GM12878 (cell line): Measurements from ENCODE around the gene SLC43A3. TPM values are rescaled to one million over a fixed set of nuclear protein-coding genes. Genes with fewer than 3 reads are reported as not detected.

Experiments used
- ATAC-seq: fragments of 200-7000 bp; cut with Tn5 transposase; 3 replicates; pipeline ENCODE4 v1.9.1; 2020; ENCODE audit warnings: mild to moderate bottlenecking, moderate library complexity
- BruUV-seq: library from RNA; stranded (reverse); fragments of 400-500 nt; replicated peaks from 2 replicates; lab custom pipeline; 2021; lab: Mats Ljungman, UMichigan
- CTCF ChIA-PET: fragments of 300-600 bp; sonication (Branson Sonifier 250); formaldehyde crosslinking; extraction: SDS; loops from one replicate; lab custom pipeline; 2021; ENCODE audit warnings: inconsistent platforms; lab: Yijun Ruan, JAX
- POLR2A ChIA-PET: fragments of 350-600 bp; formaldehyde crosslinking; extraction: SDS; loops from one replicate; lab custom pipeline; 2021; ENCODE audit warnings: inconsistent platforms; lab: Charles Lee
- RAD21 ChIA-PET: fragments of 300-600 bp; sonication (Branson Sonifier 250); formaldehyde crosslinking; loops from one replicate; lab custom pipeline; 2023; ENCODE audit warnings: antibody characterized with exemption; ENCODE audit not compliant: unreplicated experiment; lab: Charles Lee
- SMC1A ChIA-PET: fragments of 300-600 bp; sonication (Branson Sonifier 250); formaldehyde crosslinking; loops from one replicate; lab custom pipeline; 2023; ENCODE audit not compliant: unreplicated experiment, uncharacterized antibody; lab: Charles Lee
- DNase-seq: peaks from one replicate; pipeline ENCODE4 v3.0.0-alpha.2; 2011; ENCODE audit warnings: low read depth, low spot score
- FAIRE-seq: peaks from 3 replicates; lab custom pipeline; 2011; peaks lifted over from hg19 to GRCh38; lab: Jason Lieb, UNC
- H2AFZ ChIP-seq: 2 replicates; pipeline ENCODE4 v1.6.0; 2011; ENCODE audit warnings: low read depth, low read length, control low read depth; ENCODE audit not compliant: control insufficient read depth
- H3K27ac ChIP-seq: 2 replicates; pipeline ENCODE4 v1.5.1; 2011; ENCODE audit warnings: control low read depth; ENCODE audit not compliant: control insufficient read depth, insufficient read depth
- H3K27me3 ChIP-seq, 2 experiments: replicated peaks in 1 of 2; 2 replicates each; pipeline versions ENCODE4 v1.6.0 to v1.6.1; 2011; ENCODE audit warnings: low read length in 1 of 2; ENCODE audit not compliant: control insufficient read depth in 2 of 2, insufficient read depth in 2 of 2
- H3K36me3 ChIP-seq, 2 experiments: 2 replicates each; pipeline ENCODE4 v1.5.1; 2011; ENCODE audit warnings: low read length in 1 of 2; ENCODE audit not compliant: control insufficient read depth in 2 of 2, insufficient read depth in 2 of 2
- H3K4me1 ChIP-seq: 2 replicates; pipeline ENCODE4 v1.6.1; 2011; ENCODE audit warnings: mild to moderate bottlenecking, low read length, moderate library complexity, mixed read lengths; ENCODE audit not compliant: control insufficient read depth, insufficient read depth
- H3K4me2 ChIP-seq: 2 replicates; pipeline ENCODE4 v1.6.0; 2011; ENCODE audit warnings: control low read depth; ENCODE audit not compliant: control insufficient read depth, insufficient read depth
- H3K4me3 ChIP-seq: fragments of 200-600 bp; sonication (generic); 2 replicates; pipeline ENCODE4 v1.5.1; 2016
- H3K79me2 ChIP-seq: 2 replicates; pipeline ENCODE4 v1.6.0; 2011; ENCODE audit warnings: low read length; ENCODE audit not compliant: control insufficient read depth, insufficient read depth
- H3K9ac ChIP-seq: 2 replicates; pipeline ENCODE4 v1.8.0; 2011; ENCODE audit warnings: low read length, control low read depth, mixed read lengths; ENCODE audit not compliant: control insufficient read depth, insufficient read depth
- H3K9me3 ChIP-seq: replicated peaks from 3 replicates; pipeline ENCODE4 v1.5.1; 2011; ENCODE audit warnings: mild to moderate bottlenecking, low read length; ENCODE audit not compliant: control insufficient read depth, insufficient read depth
- H4K20me1 ChIP-seq: 2 replicates; pipeline ENCODE4 v1.6.0; 2011; ENCODE audit not compliant: control insufficient read depth, insufficient read depth
- BCL11A ChIP-seq: IDR thresholded peaks from 2 replicates; pipeline ENCODE4 v1.6.1; 2011; ENCODE audit warnings: low read depth, low read length
- BMI1 ChIP-seq: fragments of 450-650 bp; IDR thresholded peaks from 2 replicates; pipeline ENCODE4 v1.6.1; 2016; ENCODE audit warnings: mild to moderate bottlenecking, moderate library complexity, borderline replicate concordance
- CBX5 ChIP-seq: sonication (generic); IDR thresholded peaks from 2 replicates; pipeline ENCODE4 v1.6.1; 2016; ENCODE audit warnings: low read depth, moderate library complexity, mild to moderate bottlenecking, inconsistent platforms
- FOS ChIP-seq: IDR thresholded peaks from 3 replicates; pipeline ENCODE4 v1.6.1; 2011; ENCODE audit warnings: borderline replicate concordance; ENCODE audit not compliant: insufficient read length; ENCODE audit errors: extremely low read depth
- PML ChIP-seq: IDR thresholded peaks from 2 replicates; pipeline ENCODE4 v1.6.1; 2012; ENCODE audit warnings: low read length, inconsistent platforms
- RCOR1 ChIP-seq: conservative IDR thresholded peaks from 2 replicates; pipeline ENCODE4 v1.6.1; 2012; ENCODE audit warnings: low read depth, low read length, improper control_type of control experiment
- SUPT20H ChIP-seq: IDR thresholded peaks from 2 replicates; pipeline ENCODE4 v1.6.1; 2011; ENCODE audit warnings: low read depth, mild to moderate bottlenecking, low read length, moderate library complexity, borderline replicate concordance; ENCODE audit not compliant: control insufficient read depth
- WGBS: methylation state at CpG from one replicate; pipeline ENCODE4 v1.1.6; 2016; ENCODE audit warnings: low lambda C conversion rate; ENCODE audit not compliant: insufficient replicate concordance, insufficient coverage; ENCODE audit errors: missing lambda C conversion rate; 5-methylcytosine and 5-hydroxymethylcytosine counted together
- in situ Hi-C: fragments of 300-500 bp; cut with MboI; formaldehyde crosslinking; loops from 9 replicates; pipeline ENCODE4 v1.14.3; 2018; ENCODE audit warnings: mixed read lengths
- intact Hi-C: fragments of 100-400 bp; cut with micrococcal nuclease; formaldehyde crosslinking; loops from one replicate; pipeline ENCODE4 v1.14.2; 2022; ENCODE audit not compliant: unreplicated experiment
- polyA plus RNA-seq, 11 experiments: library from polyadenylated mRNA; depleted of rRNA in 4 of 11; unstranded in 6 of 11; stranded (reverse) in 5 of 11; fragments of >200 nt; fragmentation: Nextera tagmentation in 4 of 11; fragmentation: Illumina TruSeq in 1 of 11; extraction: Ambion mirVana in 4 of 11; extraction: Trizol in 1 of 11; gene quantifications; 1 replicate in 1 of 11; 2 replicates in 10 of 11; pipeline versions ENCODE4 v1.2.1 to v1.2.3, GENCODE V29; 2011 to 2016; ENCODE audit warnings: inconsistent platforms in 2 of 11, missing spikeins in 2 of 11, low read depth in 1 of 11
- total RNA-seq, 4 experiments: library from RNA; depleted of rRNA in 3 of 4; stranded (reverse); fragments of >200 nt in 3 of 4; fragmentation: Illumina TruSeq in 1 of 4; extraction: Trizol in 1 of 4; gene quantifications; 2 replicates each; pipeline versions ENCODE4 v1.2.1 to v1.2.3, GENCODE V29; 2013 to 2021
- TF ChIP-seq, protein P1 (sequence below): IDR thresholded peaks from 2 replicates; pipeline ENCODE4 v1.6.1; 2011; ENCODE audit warnings: borderline replicate concordance, low read depth, mild to moderate bottlenecking, moderate library complexity, low read length; ENCODE audit not compliant: insufficient read depth, poor library complexity, severe bottlenecking
- TF ChIP-seq, protein P2 (sequence below): fragments of 150-350 bp; IDR thresholded peaks from 2 replicates; pipeline ENCODE4 v1.6.1; 2014; ENCODE audit warnings: mild to moderate bottlenecking, low read depth, low read length

The SLC43A3 gene
- total and polyA plus RNA-seq, 10 of the 15 experiments (the other 5 are each of a cell fraction or from before 2014, with no cell fraction given): 37.5 to 237 (median 132) TPM

DNA sequence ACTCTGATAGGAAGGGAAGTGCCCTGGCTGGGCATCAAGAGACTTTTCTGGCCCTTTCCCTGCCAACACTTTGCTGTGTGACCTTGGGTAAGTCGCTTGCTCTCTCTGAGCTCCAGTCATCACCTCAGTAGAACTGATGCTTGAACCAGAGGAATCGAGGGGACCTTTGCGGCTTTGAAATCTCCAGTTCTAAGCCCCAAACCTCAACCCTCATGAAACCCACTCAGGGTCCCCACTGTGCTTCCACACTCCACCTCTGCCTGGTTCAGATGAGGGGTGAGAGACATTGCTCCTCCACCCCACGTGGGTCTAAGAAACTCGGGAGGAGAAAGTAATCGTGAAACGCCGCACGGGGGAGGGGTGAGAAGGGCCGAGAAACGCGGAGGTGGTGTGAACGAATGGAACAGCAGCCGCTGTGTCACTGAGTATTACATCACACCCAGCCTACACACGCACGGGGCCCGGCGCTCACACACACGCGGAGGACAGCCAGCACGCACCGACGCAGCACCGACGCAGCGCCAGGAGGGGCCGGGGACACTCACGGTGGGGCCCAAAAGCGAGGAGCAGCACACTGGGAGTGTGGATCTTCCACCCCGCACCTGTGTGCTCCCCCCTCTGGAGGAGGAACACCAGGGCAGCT is 37.7 kb upstream of the SLC43A3 start:
- H3K9me3 ChIP-seq: no peaks in the 10 kb centered on the region
- no peak overlapping the region for H2AFZ ChIP-seq
- TF ChIP-seq BMI1 (no peak), RCOR1 (no peak), FOS (no peak), SUPT20H (no peak), PML (no peak), BCL11A (no peak), CBX5 (no peak)
- TF ChIP-seq, protein P1, sequence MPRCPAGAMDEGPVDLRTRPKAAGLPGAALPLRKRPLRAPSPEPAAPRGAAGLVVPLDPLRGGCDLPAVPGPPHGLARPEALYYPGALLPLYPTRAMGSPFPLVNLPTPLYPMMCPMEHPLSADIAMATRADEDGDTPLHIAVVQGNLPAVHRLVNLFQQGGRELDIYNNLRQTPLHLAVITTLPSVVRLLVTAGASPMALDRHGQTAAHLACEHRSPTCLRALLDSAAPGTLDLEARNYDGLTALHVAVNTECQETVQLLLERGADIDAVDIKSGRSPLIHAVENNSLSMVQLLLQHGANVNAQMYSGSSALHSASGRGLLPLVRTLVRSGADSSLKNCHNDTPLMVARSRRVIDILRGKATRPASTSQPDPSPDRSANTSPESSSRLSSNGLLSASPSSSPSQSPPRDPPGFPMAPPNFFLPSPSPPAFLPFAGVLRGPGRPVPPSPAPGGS: no peak
- TF ChIP-seq, protein P2, sequence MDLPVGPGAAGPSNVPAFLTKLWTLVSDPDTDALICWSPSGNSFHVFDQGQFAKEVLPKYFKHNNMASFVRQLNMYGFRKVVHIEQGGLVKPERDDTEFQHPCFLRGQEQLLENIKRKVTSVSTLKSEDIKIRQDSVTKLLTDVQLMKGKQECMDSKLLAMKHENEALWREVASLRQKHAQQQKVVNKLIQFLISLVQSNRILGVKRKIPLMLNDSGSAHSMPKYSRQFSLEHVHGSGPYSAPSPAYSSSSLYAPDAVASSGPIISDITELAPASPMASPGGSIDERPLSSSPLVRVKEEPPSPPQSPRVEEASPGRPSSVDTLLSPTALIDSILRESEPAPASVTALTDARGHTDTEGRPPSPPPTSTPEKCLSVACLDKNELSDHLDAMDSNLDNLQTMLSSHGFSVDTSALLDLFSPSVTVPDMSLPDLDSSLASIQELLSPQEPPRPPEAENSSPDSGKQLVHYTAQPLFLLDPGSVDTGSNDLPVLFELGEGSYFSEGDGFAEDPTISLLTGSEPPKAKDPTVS: no peak
- ChIA-PET RAD21 (no interaction called here), SMC1A (interaction anchor here (1.4 kb wide), 1 partner anchor 14 kb away, joined by 4 read pairs; no protein-coding TSS in a partner anchor), POLR2A (no interaction called here), CTCF (interaction anchor here (1.2 to 9.4 kb wide), 3 partner anchors 11 to 16 kb away, joined by 3 to 321 read pairs (median 4); no protein-coding TSS in a partner anchor)
- intact Hi-C loops: no loop called here
- BruUV-seq: no TSS peak
- no peak for DNase-seq
- no peak overlapping the region for H3K9ac ChIP-seq
- no peaks in the 10 kb centered on the region for H3K36me3 ChIP-seq
- in situ Hi-C loops: no loop called here
- no peak overlapping the region for H3K27ac ChIP-seq
- H3K79me2 ChIP-seq: no peaks in the 10 kb centered on the region
- H3K4me2 ChIP-seq: no peak overlapping the region
- 66% methylated on average over 20 of the region's 30 CpGs for whole genome bisulfite sequencing
- no peaks in the 10 kb centered on the region for H4K20me1 ChIP-seq
- H3K27me3 ChIP-seq: peaks cover 2 to 5% of the 10 kb centered on the region in 2 experiments; a peak in 2 of 4 replicates
- ATAC-seq: no peak
- FAIRE-seq: no peak
- H3K4me1 ChIP-seq: peaks cover 4% of the 10 kb centered on the region
- H3K4me3 ChIP-seq: no peak overlapping the region
